T-cell (primary cell): ENCODE measurements around the gene FAM53B. TPM values are rescaled to one million over a fixed set of nuclear protein-coding genes. Genes with fewer than 3 reads are reported as not detected.

Experiments used
- ATAC-seq, 4 experiments: fragments of 200-7000 bp in 3 of 4; fragments of 150-1000 bp in 1 of 4; cut with Tn5 transposase; replicated peaks in 1 of 4; 1 replicate in 3 of 4; 2 replicates in 1 of 4; pipeline ENCODE4 v1.10.0; 2021; ENCODE audit warnings: moderate library complexity in 3 of 4, mild to moderate bottlenecking in 2 of 4, moderate number of reproducible peaks in 1 of 4
- CTCF ChIA-PET, 2 donors: fragments of 300-600 bp; sonication (Branson Sonifier 250); formaldehyde crosslinking; loops; one replicate each; lab custom pipeline; 2022; ENCODE audit warnings: antibody characterized with exemption in 2 of 2; lab: Charles Lee
- POLR2A ChIA-PET, 2 donors: fragments of 300-600 bp; sonication (Branson Sonifier 250); formaldehyde crosslinking; loops; one replicate each; lab custom pipeline; 2022; ENCODE audit warnings: antibody characterized with exemption in 2 of 2; lab: Charles Lee
- DNase-seq, 35 experiments: peaks; one replicate each; pipeline versions ENCODE4 v3.0.0 to v3.0.0-alpha.2; 2013 to 2023
- H3K27ac ChIP-seq: one replicate; pipeline ENCODE4 v1.5.1; 2013; ENCODE audit warnings: low read length
- H3K27me3 ChIP-seq, 2 experiments: replicated peaks in 1 of 2; 1 replicate in 1 of 2; 2 replicates in 1 of 2; pipeline versions ENCODE4 v1.6.1 to v1.7.0; 2013; ENCODE audit warnings: low read length in 1 of 2, mixed read lengths in 1 of 2; ENCODE audit not compliant: control insufficient read depth in 2 of 2, insufficient read depth in 2 of 2; ENCODE audit errors: extremely low read depth in 1 of 2
- H3K36me3 ChIP-seq, 2 donors: 1 replicate in 1 of 2; 2 replicates in 1 of 2; pipeline versions ENCODE4 v1.6.1 to v1.7.0; 2013; ENCODE audit warnings: low read length in 1 of 2; ENCODE audit not compliant: control insufficient read depth in 2 of 2, insufficient read depth in 1 of 2; ENCODE audit errors: extremely low read depth in 1 of 2
- H3K4me1 ChIP-seq, 2 experiments: 1 replicate in 1 of 2; 2 replicates in 1 of 2; pipeline versions ENCODE4 v1.6.1 to v1.7.0; 2013; ENCODE audit warnings: low read length in 2 of 2, mixed read lengths in 1 of 2; ENCODE audit not compliant: insufficient read depth in 2 of 2, control insufficient read depth in 1 of 2; ENCODE audit errors: extremely low read depth in 1 of 2
- H3K4me3 ChIP-seq, 2 donors: 1 replicate in 1 of 2; 2 replicates in 1 of 2; pipeline versions ENCODE4 v1.5.1 to v1.7.0; 2013; ENCODE audit warnings: mild to moderate bottlenecking in 2 of 2, low read length in 1 of 2, moderate library complexity in 1 of 2; ENCODE audit not compliant: control insufficient read depth in 1 of 2; ENCODE audit errors: extremely low read depth in 1 of 2
- H3K9me3 ChIP-seq: 2 replicates; pipeline ENCODE4 v1.7.0; 2013
- H3K27ac Mint-ChIP-seq, 2 donors: one replicate each; pipeline ENCODE4 v1.8.0; 2020 to 2021; ENCODE audit warnings: mild to moderate bottlenecking in 2 of 2, mixed read lengths in 2 of 2
- H3K27me3 Mint-ChIP-seq, 2 donors: one replicate each; pipeline ENCODE4 v1.8.0; 2021 to 2022; ENCODE audit warnings: mixed read lengths in 2 of 2
- H3K36me3 Mint-ChIP-seq: one replicate; pipeline ENCODE4 v1.8.0; 2021; ENCODE audit warnings: mixed read lengths
- H3K4me1 Mint-ChIP-seq, 3 donors: one replicate each; pipeline ENCODE4 v1.8.0; 2020 to 2022; ENCODE audit warnings: mixed read lengths in 3 of 3, mild to moderate bottlenecking in 1 of 3
- H3K4me3 Mint-ChIP-seq, 3 donors: one replicate each; pipeline ENCODE4 v1.8.0; 2020 to 2022; ENCODE audit warnings: mild to moderate bottlenecking in 3 of 3, mixed read lengths in 3 of 3, moderate library complexity in 3 of 3
- H3K9me3 Mint-ChIP-seq, 3 donors: one replicate each; pipeline ENCODE4 v1.8.0; 2020 to 2022; ENCODE audit warnings: mixed read lengths in 3 of 3
- WGBS: methylation state at CpG from one replicate; pipeline ENCODE4 v1.1.5; 2013; ENCODE audit warnings: missing lambda C conversion rate; ENCODE audit not compliant: insufficient coverage; 5-methylcytosine and 5-hydroxymethylcytosine counted together
- total RNA-seq, 35 experiments: library from RNA in 6 of 35; stranded (reverse) in 6 of 35; fragments of 120-200 nt in 1 of 35; gene quantifications; one replicate each; pipeline versions ENCODE4 v1.2.1 to v1.2.4 and lab custom pipeline; 2013 to 2026

The FAM53B gene
- total RNA-seq, 5 donors from 2014 or later (not counting 1 experiment from before 2014, with no cell fraction given): 39.3 to 86.5 (median 52.3) TPM

GRCh38 chr10:124670849-124671248 lies 73.3 kb downstream of the FAM53B start:
- peak in 12 of 35 experiments; percentile 14 to 53 (median 36) for DNase-seq
- H3K36me3 Mint-ChIP-seq: peaks cover 15% of the 10 kb centered on the region
- peak overlapping the region; percentile 6 to 88 (median 15) for H3K4me3 Mint-ChIP-seq
- H3K9me3 Mint-ChIP-seq: no peaks in the 10 kb centered on the region
- H3K4me1 Mint-ChIP-seq: peaks cover 73 to 93% (median 83%) of the 10 kb centered on the region in 3 donors
- Histone ChIP-seq H3K27ac (peak overlapping the region; percentile 63), H3K9me3 (no peaks in the 10 kb centered on the region), H3K36me3 (peaks cover 0 to 35% of the 10 kb centered on the region in 2 donors), H3K27me3 (no peaks in the 10 kb centered on the region), H3K4me3 (no peak overlapping the region), H3K4me1 (peaks cover 56 to 99% of the 10 kb centered on the region in 2 experiments)
- no peaks in the 10 kb centered on the region for H3K27me3 Mint-ChIP-seq
- 59% methylated on average over 13 of the region's 13 CpGs for WGBS
- ChIA-PET POLR2A (interaction anchor here in 1 of 2 donors (0.6 kb wide), 1 partner anchor 134 kb away, joined by 3 read pairs; no protein-coding TSS in a partner anchor), CTCF (interaction anchor here (1.1 to 1.9 kb wide), 7 partner anchors 17 to 394 kb away, joined by 3 to 9 read pairs (median 5); no protein-coding TSS in a partner anchor)
- ATAC-seq: peak; percentile 64 to 75 (median 68)
- peak overlapping the region; percentile 82 to 89 for H3K27ac Mint-ChIP-seq

- 79% methylated on average over 22 of the region's 23 CpGs for WGBS
- H3K4me3 Mint-ChIP-seq: peak overlapping the region in 1 of 3 donors; percentile 88
- ChIA-PET POLR2A (no interaction called here), CTCF (interaction anchor here in 1 of 2 donors (1.1 to 1.9 kb wide), 2 partner anchors 49 to 71 kb away, joined by 3 to 9 read pairs; no protein-coding TSS in a partner anchor)
- Histone ChIP-seq H3K9me3 (no peaks in the 10 kb centered on the region), H3K4me1 (peaks cover 49 to 98% of the 10 kb centered on the region in 2 experiments), H3K27me3 (no peaks in the 10 kb centered on the region), H3K4me3 (no peak overlapping the region), H3K36me3 (peaks cover 2 to 38% of the 10 kb centered on the region in 2 donors), H3K27ac (peak overlapping the region; percentile 63)
- H3K27ac Mint-ChIP-seq: peak overlapping the region; percentile 82 to 89
- DNase-seq (no peak), ATAC-seq (no peak)
- H3K4me1 Mint-ChIP-seq: peaks cover 73 to 91% (median 81%) of the 10 kb centered on the region in 3 donors
- H3K36me3 Mint-ChIP-seq: peaks cover 16% of the 10 kb centered on the region
- H3K27me3 Mint-ChIP-seq: no peaks in the 10 kb centered on the region
- H3K9me3 Mint-ChIP-seq: no peaks in the 10 kb centered on the region
Observed at GRCh38 chr10:124669824-124670654, 74.1 kb downstream of the FAM53B start.

GRCh38 chr10:124669141-124669823 lies 74.9 kb downstream of the FAM53B start:
- Mint-ChIP-seq H3K4me1 (peaks cover 70 to 90% (median 78%) of the 10 kb centered on the region in 3 donors), H3K27ac (peak overlapping the region; percentile 23 to 44), H3K9me3 (no peaks in the 10 kb centered on the region), H3K36me3 (peaks cover 15% of the 10 kb centered on the region), H3K4me3 (peak overlapping the region in 1 of 3 donors; percentile 32), H3K27me3 (no peaks in the 10 kb centered on the region)
- H3K9me3 ChIP-seq: no peaks in the 10 kb centered on the region
- WGBS: 83% methylated on average over 15 of the region's 20 CpGs
- no peak overlapping the region for H3K27ac ChIP-seq
- H3K4me3 ChIP-seq: no peak overlapping the region
- H3K4me1 ChIP-seq: peaks cover 41 to 98% of the 10 kb centered on the region in 2 experiments
- ChIA-PET CTCF (interaction anchor here in 1 of 2 donors (1.1 kb wide), 1 partner anchor 50 kb away, joined by 3 read pairs; no protein-coding TSS in a partner anchor), POLR2A (no interaction called here)
- no peak for ATAC-seq
- peaks cover 5 to 34% of the 10 kb centered on the region in 2 donors for H3K36me3 ChIP-seq
- DNase-seq: no peak
- no peaks in the 10 kb centered on the region for H3K27me3 ChIP-seq

DNA sequence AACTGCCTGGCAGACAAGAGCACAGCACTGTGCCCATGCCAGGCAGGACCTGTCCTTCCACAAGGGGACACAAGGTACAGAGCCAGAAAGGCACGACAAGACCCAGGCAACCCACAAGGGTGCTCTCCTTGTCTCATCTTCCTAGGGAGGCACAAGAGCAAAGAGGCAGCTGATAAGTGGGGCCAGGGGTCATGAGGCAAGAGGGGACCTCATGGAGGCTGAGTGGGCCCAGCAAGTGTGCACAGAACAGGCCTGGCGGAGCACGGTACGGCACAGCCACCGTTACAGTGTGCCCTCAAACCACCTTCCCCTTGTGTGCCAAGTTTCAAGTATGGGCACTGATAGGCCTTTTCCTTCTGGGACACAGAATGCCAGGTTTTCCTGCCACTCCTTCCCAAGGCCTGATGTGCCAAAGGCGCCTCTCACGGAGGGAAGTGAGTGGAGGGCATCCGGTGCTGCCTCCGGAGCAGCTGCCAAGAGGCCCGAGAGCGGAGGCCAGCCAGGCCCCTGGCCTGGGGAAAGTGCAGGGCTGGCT lies 75.6 kb downstream of the FAM53B start:
- H3K4me1 ChIP-seq: peaks cover 34 to 98% of the 10 kb centered on the region in 2 experiments
- H3K9me3 Mint-ChIP-seq: no peaks in the 10 kb centered on the region
- H3K36me3 Mint-ChIP-seq: peaks cover 15% of the 10 kb centered on the region
- ChIA-PET POLR2A (interaction anchor here in 1 of 2 donors (0.5 kb wide), 1 partner anchor 20 kb away, joined by 5 read pairs; no protein-coding TSS in a partner anchor), CTCF (interaction anchor here in 1 of 2 donors (1.0 to 1.1 kb wide), 2 partner anchors 21 to 50 kb away, joined by 3 read pairs; no protein-coding TSS in a partner anchor)
- no peak overlapping the region for H3K4me3 Mint-ChIP-seq
- peaks cover 5 to 31% of the 10 kb centered on the region in 2 donors for H3K36me3 ChIP-seq
- WGBS: 92% methylated on average over 11 of the region's 11 CpGs
- no peak for ATAC-seq
- H3K9me3 ChIP-seq: no peaks in the 10 kb centered on the region
- H3K27me3 ChIP-seq: no peaks in the 10 kb centered on the region
- DNase-seq: no peak
- peak overlapping the region; percentile 68 to 77 for H3K27ac Mint-ChIP-seq
- H3K4me3 ChIP-seq: no peak overlapping the region
- no peaks in the 10 kb centered on the region for H3K27me3 Mint-ChIP-seq
- H3K4me1 Mint-ChIP-seq: peaks cover 66 to 87% (median 73%) of the 10 kb centered on the region in 3 donors
- H3K27ac ChIP-seq: no peak overlapping the region

- Histone ChIP-seq H3K4me3 (no peak overlapping the region), H3K27ac (no peak overlapping the region), H3K27me3 (no peaks in the 10 kb centered on the region), H3K36me3 (peaks cover 11 to 38% of the 10 kb centered on the region in 2 donors), H3K9me3 (no peaks in the 10 kb centered on the region), H3K4me1 (peaks cover 26 to 98% of the 10 kb centered on the region in 2 experiments)
- DNase-seq (no peak), ATAC-seq (no peak)
- Mint-ChIP-seq H3K27me3 (no peaks in the 10 kb centered on the region), H3K9me3 (no peaks in the 10 kb centered on the region), H3K4me1 (peaks cover 57 to 84% (median 69%) of the 10 kb centered on the region in 3 donors), H3K36me3 (peaks cover 15% of the 10 kb centered on the region), H3K4me3 (no peak overlapping the region), H3K27ac (peak overlapping the region; percentile 75 to 77)
- POLR2A ChIA-PET: interaction anchor here in 1 of 2 donors (0.5 to 0.6 kb wide), 2 partner anchors 21 to 244 kb away, joined by 5 to 8 read pairs; no protein-coding TSS in a partner anchor
- CTCF ChIA-PET: interaction anchor here in 1 of 2 donors (1.0 kb wide), 1 partner anchor 20 kb away, joined by 3 read pairs; no protein-coding TSS in a partner anchor
- 91% methylated on average over 12 of the region's 15 CpGs for WGBS
Observed at GRCh38 chr10:124667425-124668345, 76.5 kb downstream of the FAM53B start.
